Jurkat, Clone E6-1 (cell line): ENCODE results near the gene NFASC.

Experiments used
- DNase-seq: peaks from one replicate; pipeline ENCODE4 v3.0.0-alpha.2; 2011; ENCODE audit warnings: low read depth, low spot score
- H3K4me3 ChIP-seq: 2 replicates; pipeline ENCODE4 v1.5.1; 2011; ENCODE audit warnings: mild to moderate bottlenecking, low read length, control low read depth, moderate library complexity

NFASC gene

GRCh38 chr1:204882479-204882878, 11.8 kb downstream of the NFASC start:
- no peak overlapping the region for H3K4me3 ChIP-seq
- DNase-seq, result no peak

DNA sequence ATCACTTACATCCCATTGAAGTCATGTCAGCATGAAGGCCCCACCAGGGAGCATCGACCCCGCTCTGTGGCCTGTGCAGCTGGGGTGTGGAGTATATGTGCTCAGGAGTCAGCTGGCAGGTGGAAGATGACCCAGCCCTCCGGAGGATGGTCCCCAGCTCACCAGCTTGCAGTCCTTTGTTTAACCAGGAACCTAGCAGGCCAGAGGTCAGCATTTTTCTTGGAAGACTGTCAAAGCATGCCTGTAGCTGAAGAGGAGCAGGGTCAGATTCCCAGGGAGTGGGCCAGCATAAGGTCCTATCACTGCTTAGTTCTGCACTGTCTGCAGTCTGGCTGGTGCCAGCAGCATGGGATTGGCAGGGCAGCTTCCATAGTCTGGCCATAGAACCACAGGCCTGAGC, 12.7 kb downstream of the NFASC start:
- no peak for DNase-seq
- H3K4me3 ChIP-seq, result no peak overlapping the region

DNA sequence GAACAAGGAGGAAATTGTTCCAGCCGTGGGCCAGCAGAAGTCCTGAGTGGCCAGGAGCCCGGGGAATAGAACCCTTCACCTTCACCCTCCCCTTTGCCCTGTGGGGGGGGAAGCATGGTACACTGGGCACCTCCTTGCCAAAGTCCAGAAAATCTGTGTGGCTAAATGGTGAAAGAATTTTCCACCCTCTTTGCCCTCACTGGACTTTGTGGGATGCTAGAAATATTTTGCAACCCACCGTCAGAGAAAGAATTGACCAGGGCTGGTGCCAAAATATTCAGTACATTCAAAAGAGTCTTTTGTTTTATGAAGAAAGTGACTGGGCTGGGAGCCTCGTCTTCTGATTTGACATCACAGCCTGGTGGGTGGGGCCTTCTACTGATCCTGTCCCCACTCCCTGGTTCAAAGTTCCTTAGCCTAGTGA, 14.6 kb downstream of the NFASC start:
- H3K4me3 ChIP-seq, result no peak overlapping the region
- no peak for DNase-seq

DNA sequence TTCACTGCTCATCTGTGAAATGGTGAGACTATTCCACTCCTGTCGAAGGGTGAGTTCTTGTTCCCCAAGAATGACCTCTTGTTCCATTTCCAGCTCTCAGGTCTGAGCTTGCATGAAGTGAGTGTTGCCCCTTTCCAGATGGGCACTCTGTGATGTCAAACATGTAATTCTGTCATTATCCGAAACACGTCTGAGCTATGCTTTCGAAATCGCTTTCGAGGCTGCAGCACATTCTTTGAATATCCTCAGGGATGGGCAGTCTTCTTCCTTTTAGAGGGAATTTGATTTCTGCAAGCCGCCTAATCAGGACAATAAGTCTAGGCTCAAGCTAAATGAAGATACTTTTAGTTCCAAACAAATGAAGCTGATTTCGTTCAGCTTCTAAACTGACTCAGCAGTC, 15.1 kb downstream of the NFASC start:
- no peak overlapping the region for H3K4me3 ChIP-seq

DNA sequence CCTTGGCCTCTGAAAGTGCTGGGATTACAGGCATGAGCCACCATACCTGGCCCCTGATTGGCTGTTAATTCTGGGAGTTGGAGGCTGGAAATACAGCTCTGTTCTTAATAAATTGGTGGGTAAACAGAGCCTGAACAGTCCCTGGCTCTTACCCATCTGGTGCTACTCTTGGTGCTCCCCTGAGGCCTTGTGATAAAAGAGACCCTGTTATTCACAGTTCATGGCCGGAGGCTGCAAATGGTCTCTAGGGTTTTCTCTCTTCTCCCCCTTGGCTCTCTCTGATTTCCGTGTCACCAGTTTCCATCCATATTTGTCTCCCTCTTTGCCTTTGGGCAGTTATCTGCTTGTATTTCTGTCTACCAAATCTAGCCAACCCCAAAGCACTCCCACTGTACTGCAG, 17.2 kb downstream of the NFASC start:
- DNase-seq, result no peak
- H3K4me3 ChIP-seq, result no peak overlapping the region

More for the DNA sequence above, 15.1 kb downstream of the NFASC start:
- no peak for DNase-seq

- DNase-seq, result no peak
- H3K4me3 ChIP-seq, result no peak overlapping the region
Measured at GRCh38 chr1:204888294-204888693, 17.6 kb downstream of the NFASC start.

GRCh38 chr1:204889681-204890383, 19.2 kb downstream of the NFASC start:
- DNase-seq, result no peak
- no peak overlapping the region for H3K4me3 ChIP-seq

DNA sequence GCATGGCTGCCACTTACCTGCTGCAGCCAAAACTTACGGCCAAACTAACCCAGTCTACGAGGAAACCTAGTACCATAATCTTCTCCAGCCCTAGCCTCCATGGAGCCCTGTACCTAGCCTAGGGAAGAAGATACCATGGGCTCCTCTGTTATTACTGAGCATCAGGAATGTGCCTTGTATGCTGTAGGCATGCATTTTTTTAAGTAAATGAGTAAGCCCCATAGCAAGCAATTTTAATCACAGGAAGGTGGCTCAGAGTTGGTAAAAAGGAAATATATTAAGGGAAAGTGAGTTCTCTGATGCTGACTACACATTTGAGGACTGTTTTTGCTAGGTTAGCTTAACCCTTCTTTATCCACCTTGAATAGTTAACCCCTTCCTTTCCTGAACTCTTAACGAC, 21.2 kb downstream of the NFASC start:
- DNase-seq, result no peak
- H3K4me3 ChIP-seq, result no peak overlapping the region

GRCh38 chr1:204894031-204894430, 23.4 kb downstream of the NFASC start:
- DNase-seq, result no peak
- no peak overlapping the region for H3K4me3 ChIP-seq

DNA sequence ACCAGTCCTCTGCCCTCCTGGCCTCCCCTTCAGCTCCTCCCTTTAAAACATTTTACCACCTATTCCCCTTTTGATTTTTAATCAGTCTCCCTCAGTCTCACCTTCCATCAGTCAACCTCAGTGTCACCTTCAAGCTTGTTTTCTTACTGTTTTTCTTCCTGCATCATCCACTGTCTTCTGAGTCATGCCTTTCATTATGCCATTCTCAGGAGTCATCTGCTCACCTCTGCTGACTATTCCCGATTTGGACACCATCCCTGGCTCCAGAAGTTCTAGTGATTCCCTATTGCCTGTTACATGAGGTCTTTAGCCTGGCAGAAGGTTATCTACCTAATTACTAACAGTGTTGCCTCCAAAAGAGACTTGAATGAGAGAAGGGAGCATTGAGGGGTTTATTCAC, 23.9 kb downstream of the NFASC start:
- DNase-seq, result no peak
- H3K4me3 ChIP-seq, result no peak overlapping the region

DNA sequence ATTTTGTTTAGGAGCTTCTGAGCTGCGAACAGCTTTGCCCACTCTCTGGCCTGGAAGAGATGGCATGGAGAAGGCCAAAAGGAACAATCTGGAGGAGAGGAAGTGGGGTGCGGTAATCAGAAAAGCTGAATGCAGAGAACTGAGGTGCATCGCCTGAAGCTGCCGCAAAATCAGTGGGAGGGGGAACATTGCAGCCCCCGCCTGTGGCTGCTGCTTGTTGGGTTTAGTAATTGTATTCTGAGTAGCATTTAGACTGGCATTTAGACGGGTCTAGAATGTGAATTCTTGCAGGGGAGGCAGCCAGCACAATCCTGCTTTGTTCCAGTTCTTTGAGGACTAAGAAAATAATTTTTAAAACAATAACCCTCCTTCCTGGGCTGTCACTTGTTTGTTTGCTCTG, 25.4 kb downstream of the NFASC start:
- H3K4me3 ChIP-seq, result no peak overlapping the region
- no peak for DNase-seq

GRCh38 chr1:204896787-204897469, 26.3 kb downstream of the NFASC start:
- no peak for DNase-seq
- H3K4me3 ChIP-seq, result no peak overlapping the region

- DNase-seq, result no peak
- H3K4me3 ChIP-seq, result no peak overlapping the region
Measured at GRCh38 chr1:204900721-204901120, 30.1 kb downstream of the NFASC start.

GRCh38 chr1:204902671-204903070, 32.0 kb downstream of the NFASC start:
- DNase-seq, result no peak
- no peak overlapping the region for H3K4me3 ChIP-seq

- no peak overlapping the region for H3K4me3 ChIP-seq
- DNase-seq, result no peak
Measured at GRCh38 chr1:204904228-204904810, 33.7 kb downstream of the NFASC start.

DNA sequence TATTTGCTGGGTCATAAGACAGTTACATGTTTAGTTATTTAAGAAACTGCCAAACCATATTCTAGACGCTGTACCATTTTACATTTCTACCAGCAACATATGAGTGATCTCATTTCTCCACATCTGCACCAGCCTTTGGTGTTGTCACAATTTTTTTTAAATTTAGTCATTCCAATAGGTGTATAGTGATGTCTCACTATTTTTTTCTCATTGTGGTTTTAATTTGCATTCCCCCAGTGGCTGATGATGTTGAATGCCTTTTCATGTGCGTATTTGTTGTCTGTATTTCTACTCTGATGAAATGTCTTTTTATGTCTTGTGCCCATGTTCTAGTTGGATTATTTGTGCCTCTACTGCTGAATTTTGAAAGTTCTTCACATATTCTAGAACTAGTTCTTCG, 38.4 kb downstream of the NFASC start:
- no peak overlapping the region for H3K4me3 ChIP-seq
- no peak for DNase-seq

DNA sequence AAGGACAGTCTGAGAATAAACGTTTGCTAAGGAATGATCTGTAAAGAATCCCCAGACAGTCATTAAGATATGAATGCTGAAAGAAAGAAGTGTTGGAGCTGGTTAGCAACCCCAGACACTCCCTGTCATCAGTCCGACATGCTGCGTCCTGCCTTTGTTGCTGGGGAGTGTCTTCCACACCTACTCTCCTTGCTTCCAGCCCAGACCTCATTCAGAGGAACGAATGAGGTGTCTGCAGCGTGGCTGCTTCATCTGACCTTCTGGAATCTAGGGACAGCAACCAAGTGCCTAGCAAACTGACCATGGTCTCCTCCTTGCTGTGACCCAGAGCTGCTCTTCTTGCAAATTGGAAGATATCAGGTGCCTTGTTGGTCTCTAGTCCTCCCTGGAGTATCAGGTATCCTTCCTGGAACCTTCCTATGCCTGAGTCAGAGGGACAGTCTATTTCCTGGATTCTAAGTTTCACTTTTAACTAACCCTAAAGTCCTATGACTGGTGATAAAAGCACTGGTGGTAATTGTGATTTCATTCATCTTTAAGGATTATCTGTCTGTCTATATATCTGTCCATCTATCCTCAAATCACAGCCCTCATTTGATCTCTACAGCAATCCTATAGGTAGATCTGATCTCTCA, 45.3 kb downstream of the NFASC start:
- H3K4me3 ChIP-seq, result no peak overlapping the region
- DNase-seq, result no peak

DNA sequence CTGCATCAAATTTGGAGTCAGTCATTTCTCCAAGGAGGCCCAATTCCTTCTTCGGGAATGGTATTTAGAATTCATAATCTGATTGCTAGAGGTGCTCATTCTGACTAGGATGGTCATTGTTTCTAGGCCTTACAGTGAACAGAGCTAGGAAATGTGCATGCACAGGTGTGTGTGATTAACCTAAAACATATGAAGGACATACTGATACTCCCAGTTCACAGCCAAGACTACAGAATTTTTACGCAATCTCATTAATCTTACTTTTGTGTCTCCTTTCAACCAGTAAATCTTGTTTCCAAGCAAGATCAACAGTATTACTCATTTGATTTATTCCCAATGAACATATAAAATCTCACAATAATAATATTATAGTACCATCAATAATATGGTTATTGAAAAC, 47.1 kb downstream of the NFASC start:
- no peak overlapping the region for H3K4me3 ChIP-seq
- no peak for DNase-seq

- no peak for DNase-seq
- H3K4me3 ChIP-seq, result no peak overlapping the region
Measured at GRCh38 chr1:204920511-204920910, 49.8 kb downstream of the NFASC start.

DNA sequence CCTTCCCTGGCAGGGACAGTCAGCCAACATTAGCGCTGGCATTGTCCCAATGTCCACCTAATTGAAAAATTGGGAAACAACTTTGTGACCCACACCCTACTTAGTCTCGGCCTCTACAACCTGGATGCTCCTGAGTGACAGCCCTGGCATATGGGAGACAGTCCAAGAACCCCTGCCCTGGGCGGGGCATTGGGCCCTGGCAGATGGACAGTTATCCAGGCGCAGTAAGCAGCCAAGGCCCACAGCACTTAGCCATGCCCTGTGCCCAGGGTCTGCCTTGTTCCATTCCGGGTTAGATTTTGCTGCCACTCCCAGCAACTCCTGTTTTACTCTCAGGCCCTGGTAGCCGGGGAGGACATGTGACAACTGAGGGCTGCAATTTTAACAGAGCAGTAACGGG, 50.3 kb downstream of the NFASC start:
- H3K4me3 ChIP-seq, result no peak overlapping the region
- no peak for DNase-seq
